T-helper 1 cell (primary cell): ENCODE results near the gene GLYATL1.

ENCODE experiments used
- DNase-seq, 5 donors: peaks; one replicate each; pipeline ENCODE4 v3.0.0-alpha.2; 2012 to 2020
- total RNA-seq, 4 donors: gene quantifications; one replicate each; lab custom pipeline; 2026; lab: John Stamatoyannopoulos, UW

The GLYATL1 gene
- 0 reads per million in 4 donors for total RNA-seq

GRCh38 chr11:58939277-58939676, at the start of gene GLYATL1:
Gene GLYATL1 (plus strand): TSS chr11:58939488. CDS start chr11:58947088, 7,600 bp downstream.
- DNase-seq: no peak

GRCh38 chr11:58893899-58894298, 45.4 kb upstream of the GLYATL1 start:
- no peak for DNase-seq

GRCh38 chr11:58898106-58898505, 41.2 kb upstream of the GLYATL1 start:
- DNase-seq: no peak

GRCh38 chr11:58900479-58901420, 38.5 kb upstream of the GLYATL1 start:
- DNase-seq: peak in 1 of 5 donors; percentile 5

GRCh38 chr11:58902881-58903280, 36.4 kb upstream of the GLYATL1 start:
- DNase-seq: no peak

- no peak for DNase-seq
Measured at GRCh38 chr11:58905011-58905720, 34.1 kb upstream of the GLYATL1 start.

GRCh38 chr11:58905721-58906547, 33.4 kb upstream of the GLYATL1 start:
- DNase-seq: no peak

- DNase-seq: no peak
Measured at GRCh38 chr11:58907780-58908179, 31.5 kb upstream of the GLYATL1 start.

- DNase-seq: no peak
Measured at GRCh38 chr11:58912124-58912523, 27.2 kb upstream of the GLYATL1 start.

- DNase-seq: no peak
Measured at GRCh38 chr11:58913685-58914084, 25.6 kb upstream of the GLYATL1 start.

- no peak for DNase-seq
Measured at GRCh38 chr11:58914821-58915543, 24.3 kb upstream of the GLYATL1 start.

- DNase-seq: no peak
Measured at GRCh38 chr11:58916637-58917036, 22.7 kb upstream of the GLYATL1 start.

- no peak for DNase-seq
Measured at GRCh38 chr11:58917159-58917783, 22.0 kb upstream of the GLYATL1 start.

GRCh38 chr11:58919561-58919960, 19.7 kb upstream of the GLYATL1 start:
- no peak for DNase-seq

- no peak for DNase-seq
Measured at GRCh38 chr11:58919980-58920379, 19.3 kb upstream of the GLYATL1 start.

GRCh38 chr11:58921778-58922390, 17.4 kb upstream of the GLYATL1 start:
- DNase-seq: no peak

- no peak for DNase-seq
Measured at GRCh38 chr11:58922479-58922878, 16.8 kb upstream of the GLYATL1 start.

- peak in 1 of 5 donors; percentile 18 for DNase-seq
Measured at GRCh38 chr11:58923300-58923788, 15.9 kb upstream of the GLYATL1 start.

- no peak for DNase-seq
Measured at GRCh38 chr11:58924230-58924629, 15.1 kb upstream of the GLYATL1 start.

- no peak for DNase-seq
Measured at GRCh38 chr11:58926251-58926650, 13.0 kb upstream of the GLYATL1 start.

- DNase-seq: no peak
Measured at GRCh38 chr11:58926695-58927094, 12.6 kb upstream of the GLYATL1 start.
